ENCODE measurements around the gene TRERF1.

GRCh38 chr6:42250274-42250931 lies 201.3 kb downstream of the TRERF1 start:
- TF ChIP-seq POLR2A (IDR thresholded peaks at IDR 0.05) (no peak), POLR2AphosphoS5 (IDR thresholded peaks at IDR 0.05; ENCODE audit: insufficient read depth in 1 of 2, low read depth in 1 of 2) (no peak), CTCF (IDR thresholded peaks at IDR 0.05) (no peak)
